Measurements from ENCODE around the gene TJAP1.
"Not testable (repeated sequence)": the region's sequence is repeated elsewhere in the genome, so short reads cannot be mapped to it uniquely, and the experiment has no call there.

GRCh38 chr6:43458154-43458553, 19.2 kb upstream of the TJAP1 start:
- not testable (repeated sequence) for TF ChIP-seq CTCF (conservative IDR thresholded peaks at IDR 0.05); EZH2 (IDR thresholded peaks at IDR 0.05; ENCODE audit: low read depth)
